GM12891 (cell line): Measurements from ENCODE around the gene SMIM7.
"Not testable (repeated sequence)": the region's sequence is repeated elsewhere in the genome, so short reads cannot be mapped to it uniquely, and the experiment has no call there.

Experiments
- POLR2A ChIP-seq: IDR thresholded peaks from 2 replicates; pipeline ENCODE4 v1.6.1; 2011; ENCODE audit warnings: low read depth, low read length, control low read depth
- POLR2AphosphoS5 ChIP-seq: IDR thresholded peaks from 2 replicates; pipeline ENCODE4 v1.6.1; 2011; ENCODE audit warnings: low read depth, low read length, control low read depth

DNA sequence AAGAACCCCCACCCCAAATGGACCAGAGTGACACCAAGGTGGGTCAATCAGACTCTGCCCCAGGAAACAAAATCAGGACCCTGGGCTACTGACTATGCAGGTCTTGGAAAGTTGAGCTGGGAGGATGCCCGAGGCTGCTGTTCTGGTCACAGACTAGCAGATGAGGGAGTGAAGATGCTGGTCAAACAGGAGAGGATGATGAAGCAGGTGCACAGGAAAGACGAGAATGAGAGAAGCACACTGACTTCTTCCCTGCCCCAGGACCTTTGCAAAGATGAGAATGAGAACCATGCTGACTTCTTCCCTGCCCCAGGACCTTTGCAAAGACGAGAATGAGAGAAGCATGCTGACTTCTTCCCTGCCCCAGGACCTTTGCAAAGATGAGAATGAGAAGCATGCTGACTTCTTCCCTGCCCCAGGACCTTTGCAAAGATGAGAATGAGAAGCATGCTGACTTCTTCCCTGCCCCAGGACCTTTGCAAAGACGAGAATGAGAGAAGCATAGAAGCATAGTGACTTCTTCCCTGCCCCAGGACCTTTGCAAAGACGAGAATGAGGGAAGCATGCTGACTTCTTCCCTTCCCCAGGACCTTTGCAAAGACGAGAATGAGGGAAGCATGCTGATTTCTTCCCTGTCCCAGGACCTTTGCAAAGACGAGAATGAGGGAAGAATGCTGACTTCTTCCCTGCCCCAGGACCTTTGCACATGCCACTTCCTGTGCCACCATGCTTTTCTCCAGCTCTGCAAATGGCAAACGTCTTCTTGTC lies 8.3 kb downstream of the SMIM7 start:
- TF ChIP-seq POLR2AphosphoS5, POLR2A: not testable (repeated sequence)
